Measurements from ENCODE around the gene PRSS50.

GRCh38 chr3:46736006-46736872, 18.6 kb upstream of the PRSS50 start:
- TF ChIP-seq, protein P1, sequence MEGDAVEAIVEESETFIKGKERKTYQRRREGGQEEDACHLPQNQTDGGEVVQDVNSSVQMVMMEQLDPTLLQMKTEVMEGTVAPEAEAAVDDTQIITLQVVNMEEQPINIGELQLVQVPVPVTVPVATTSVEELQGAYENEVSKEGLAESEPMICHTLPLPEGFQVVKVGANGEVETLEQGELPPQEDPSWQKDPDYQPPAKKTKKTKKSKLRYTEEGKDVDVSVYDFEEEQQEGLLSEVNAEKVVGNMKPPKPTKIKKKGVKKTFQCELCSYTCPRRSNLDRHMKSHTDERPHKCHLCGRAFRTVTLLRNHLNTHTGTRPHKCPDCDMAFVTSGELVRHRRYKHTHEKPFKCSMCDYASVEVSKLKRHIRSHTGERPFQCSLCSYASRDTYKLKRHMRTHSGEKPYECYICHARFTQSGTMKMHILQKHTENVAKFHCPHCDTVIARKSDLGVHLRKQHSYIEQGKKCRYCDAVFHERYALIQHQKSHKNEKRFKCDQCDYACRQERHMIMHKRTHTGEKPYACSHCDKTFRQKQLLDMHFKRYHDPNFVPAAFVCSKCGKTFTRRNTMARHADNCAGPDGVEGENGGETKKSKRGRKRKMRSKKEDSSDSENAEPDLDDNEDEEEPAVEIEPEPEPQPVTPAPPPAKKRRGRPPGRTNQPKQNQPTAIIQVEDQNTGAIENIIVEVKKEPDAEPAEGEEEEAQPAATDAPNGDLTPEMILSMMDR (IDR thresholded peaks at IDR 0.05) = no peak
- TF ChIP-seq POLR2A (IDR thresholded peaks at IDR 0.05) = no peak
